H9 (cell line): ENCODE results near the gene OXER1. TPM values are rescaled to one million over a fixed set of nuclear protein-coding genes. Genes with fewer than 3 reads are reported as not detected.

ENCODE experiments used
- DNase-seq: peaks from one replicate; pipeline ENCODE4 v3.0.0-alpha.2; 2017
- H2AFZ ChIP-seq: one replicate; pipeline ENCODE4 v1.6.1; 2013; ENCODE audit warnings: mild to moderate bottlenecking, low read length, control low read depth, moderate library complexity
- H2AK5ac ChIP-seq: 2 replicates; pipeline ENCODE4 v1.6.1; 2013; ENCODE audit warnings: low read length, control low read depth, mixed read lengths; ENCODE audit not compliant: insufficient read length
- H2BK120ac ChIP-seq: one replicate; pipeline ENCODE4 v1.6.1; 2013; ENCODE audit warnings: low read depth, mild to moderate bottlenecking, low read length, control low read depth, inconsistent platforms; ENCODE audit not compliant: poor library complexity, severe bottlenecking
- H2BK12ac ChIP-seq: 2 replicates; pipeline ENCODE4 v1.6.1; 2013; ENCODE audit warnings: low read length, control low read depth, mixed read lengths, low read depth; ENCODE audit not compliant: insufficient read length
- H2BK15ac ChIP-seq: 2 replicates; pipeline ENCODE4 v1.6.1; 2013; ENCODE audit warnings: low read depth, low read length, control low read depth
- H2BK20ac ChIP-seq: one replicate; pipeline ENCODE4 v1.6.1; 2013; ENCODE audit warnings: low read depth, mild to moderate bottlenecking, low read length, control low read depth, inconsistent platforms; ENCODE audit not compliant: poor library complexity, severe bottlenecking
- H2BK5ac ChIP-seq: 2 replicates; pipeline ENCODE4 v1.6.1; 2013; ENCODE audit warnings: low read length, control low read depth, mixed read lengths; ENCODE audit not compliant: insufficient read length
- H3K14ac ChIP-seq: 2 replicates; pipeline ENCODE4 v1.6.1; 2013; ENCODE audit warnings: low read length, control low read depth; ENCODE audit not compliant: insufficient read depth
- H3K18ac ChIP-seq: 2 replicates; pipeline ENCODE4 v1.6.1; 2013; ENCODE audit warnings: low read depth, mild to moderate bottlenecking, mixed read lengths, low read length, control low read depth; ENCODE audit not compliant: insufficient read length
- H3K23ac ChIP-seq: 2 replicates; pipeline ENCODE4 v1.6.1; 2013; ENCODE audit warnings: low read length, control low read depth, mixed read lengths, low read depth; ENCODE audit not compliant: insufficient read length
- H3K23me2 ChIP-seq: 2 replicates; pipeline ENCODE4 v1.6.1; 2013; ENCODE audit warnings: low read depth, mild to moderate bottlenecking, mixed read lengths, low read length, control low read depth; ENCODE audit not compliant: insufficient read length, poor library complexity, severe bottlenecking
- H3K27ac ChIP-seq: 2 replicates; pipeline ENCODE4 v1.5.1; 2013; ENCODE audit warnings: low read length, control low read depth, mixed read lengths, low read depth; ENCODE audit not compliant: insufficient read length
- H3K27me3 ChIP-seq: 2 replicates; pipeline ENCODE4 v1.6.1; 2013; ENCODE audit warnings: low read length, control low read depth, inconsistent platforms; ENCODE audit not compliant: insufficient read depth
- H3K4ac ChIP-seq: 2 replicates; pipeline ENCODE4 v1.6.1; 2013; ENCODE audit warnings: low read depth, mild to moderate bottlenecking, control low read depth, inconsistent platforms, low read length, moderate library complexity
- H3K4me1 ChIP-seq: 2 replicates; pipeline ENCODE4 v1.6.1; 2013; ENCODE audit warnings: low read length, control low read depth, inconsistent platforms; ENCODE audit not compliant: insufficient read depth
- H3K4me2 ChIP-seq: 2 replicates; pipeline ENCODE4 v1.6.1; 2013; ENCODE audit warnings: low read length, control low read depth, mixed read lengths; ENCODE audit not compliant: insufficient read length, insufficient read depth
- H3K56ac ChIP-seq: 2 replicates; pipeline ENCODE4 v1.6.1; 2013; ENCODE audit warnings: low read depth, mild to moderate bottlenecking, mixed read lengths, low read length, control low read depth; ENCODE audit not compliant: insufficient read length
- H3K79me1 ChIP-seq: 2 replicates; pipeline ENCODE4 v1.6.1; 2013; ENCODE audit warnings: low read depth, mild to moderate bottlenecking, moderate library complexity, low read length, control low read depth, inconsistent platforms; ENCODE audit not compliant: insufficient read depth, poor library complexity, severe bottlenecking
- H3K79me2 ChIP-seq: 2 replicates; pipeline ENCODE4 v1.6.1; 2013; ENCODE audit warnings: low read length, control low read depth, inconsistent platforms; ENCODE audit not compliant: insufficient read depth
- H3K9ac ChIP-seq: 2 replicates; pipeline ENCODE4 v1.6.1; 2013; ENCODE audit warnings: low read length, control low read depth, mixed read lengths; ENCODE audit not compliant: insufficient read length; ENCODE audit errors: extremely low read depth
- H3K9me3 ChIP-seq: one replicate; pipeline ENCODE4 v1.6.1; 2013; ENCODE audit warnings: low read depth, low read length, inconsistent platforms; ENCODE audit not compliant: control insufficient read depth
- H3T11ph ChIP-seq: one replicate; pipeline ENCODE4 v1.6.1; 2013; ENCODE audit warnings: mild to moderate bottlenecking, low read length, control low read depth, inconsistent platforms
- H4K20me1 ChIP-seq: one replicate; pipeline ENCODE4 v1.6.1; 2013; ENCODE audit not compliant: control insufficient read depth, insufficient read length, insufficient read depth
- H4K5ac ChIP-seq: 2 replicates; pipeline ENCODE4 v1.6.1; 2013; ENCODE audit warnings: low read depth, mild to moderate bottlenecking, mixed read lengths, low read length, control low read depth; ENCODE audit not compliant: insufficient read length
- H4K8ac ChIP-seq: replicated peaks from 2 replicates; pipeline ENCODE4 v1.6.1; 2013; ENCODE audit warnings: low read length, control low read depth, mixed read lengths, low read depth; ENCODE audit not compliant: insufficient read length
- H4K91ac ChIP-seq: 2 replicates; pipeline ENCODE4 v1.6.1; 2013; ENCODE audit warnings: low read depth, mild to moderate bottlenecking, moderate library complexity, mixed read lengths, low read length, control low read depth; ENCODE audit not compliant: insufficient read length
- H3K27ac Mint-ChIP-seq, 3 experiments: 2 replicates in 2 of 3; 3 replicates in 1 of 3; pipeline ENCODE4 v1.8.0; 2020 to 2021; ENCODE audit warnings: mixed read lengths in 3 of 3, mild to moderate bottlenecking in 1 of 3, moderate library complexity in 1 of 3
- H3K27me3 Mint-ChIP-seq: 2 replicates; pipeline ENCODE4 v1.8.0; 2021; ENCODE audit warnings: low read depth, mild to moderate bottlenecking, moderate library complexity, mixed read lengths
- H3K36me3 Mint-ChIP-seq, 3 experiments: 2 replicates in 2 of 3; 3 replicates in 1 of 3; pipeline ENCODE4 v1.8.0; 2020 to 2021; ENCODE audit warnings: low read depth in 3 of 3, mixed read lengths in 3 of 3; ENCODE audit not compliant: insufficient read depth in 1 of 3
- H3K4me1 Mint-ChIP-seq, 2 experiments: 2 replicates each; pipeline ENCODE4 v1.8.0; 2020; ENCODE audit warnings: mixed read lengths in 2 of 2
- H3K4me3 Mint-ChIP-seq, 2 experiments: 2 replicates in 1 of 2; 3 replicates in 1 of 2; pipeline ENCODE4 v1.8.0; 2020 to 2021; ENCODE audit warnings: mild to moderate bottlenecking in 2 of 2, mixed read lengths in 2 of 2, moderate library complexity in 1 of 2
- H3K9me3 Mint-ChIP-seq, 2 experiments: 2 replicates in 1 of 2; 3 replicates in 1 of 2; pipeline ENCODE4 v1.8.0; 2020; ENCODE audit warnings: mild to moderate bottlenecking in 2 of 2, mixed read lengths in 2 of 2, moderate library complexity in 1 of 2
- CTCF ChIP-seq: fragments of 200-600 bp; sonication (generic); conservative IDR thresholded peaks from 3 replicates; pipeline ENCODE4 v1.8.0; 2021; ENCODE audit warnings: antibody characterized with exemption, mild to moderate bottlenecking
- WGBS: extraction: QIAGEN DNeasy Blood & Tissue Kit; methylation state at CpG from one replicate; pipeline ENCODE4 v1.1.7; 2013; ENCODE audit warnings: missing lambda C conversion rate, low lambda C conversion rate, mixed read lengths; ENCODE audit not compliant: insufficient read length; ENCODE audit errors: extremely low coverage; 5-methylcytosine and 5-hydroxymethylcytosine counted together
- total RNA-seq: library from RNA; stranded (reverse); gene quantifications from 2 replicates; pipeline ENCODE4 v1.2.1, GENCODE V29; 2021

OXER1 gene
- total RNA-seq, 1 experiment from 2014 or later: 1.6 TPM

- Mint-ChIP-seq H3K9me3 (no peaks in the 10 kb centered on the region), H3K36me3 (peaks cover 4 to 9% (median 5%) of the 10 kb centered on the region in 3 experiments; a peak in 6 of 7 replicates), H3K4me1 (peaks cover 10 to 30% of the 10 kb centered on the region in 2 experiments), H3K4me3 (no peak overlapping the region), H3K27me3 (no peaks in the 10 kb centered on the region), H3K27ac (no peak overlapping the region; a peak in 2 of 7 replicates)
- H3K27ac ChIP-seq: no peak overlapping the region
- no peak overlapping the region for H4K8ac ChIP-seq
- no peak overlapping the region for H3T11ph ChIP-seq
- H3K27me3 ChIP-seq: no peaks in the 10 kb centered on the region
- no peak overlapping the region for H2BK12ac ChIP-seq
- H3K18ac ChIP-seq: no peak overlapping the region
- no peak overlapping the region for H3K23ac ChIP-seq
- no peaks in the 10 kb centered on the region for H3K79me2 ChIP-seq
- no peak overlapping the region for H3K4me2 ChIP-seq
- H3K56ac ChIP-seq: no peak overlapping the region
- H2AFZ ChIP-seq: no peak overlapping the region
- H3K79me1 ChIP-seq: no peaks in the 10 kb centered on the region
- H2AK5ac ChIP-seq: no peak overlapping the region
- H4K91ac ChIP-seq: no peak overlapping the region
- H4K5ac ChIP-seq: no peak overlapping the region
- H3K4ac ChIP-seq: no peak overlapping the region
- DNase-seq: no peak
- no peaks in the 10 kb centered on the region for H3K4me1 ChIP-seq
- H4K20me1 ChIP-seq: no peaks in the 10 kb centered on the region
- no CpG with 5 or more reads among the region's 2 CpGs for WGBS
- no peak overlapping the region; the same call in 1 of the 2 replicates for H3K14ac ChIP-seq
- no peak overlapping the region for H2BK20ac ChIP-seq
- H2BK15ac ChIP-seq: no peak overlapping the region
- H2BK120ac ChIP-seq: no peak overlapping the region
- H3K9ac ChIP-seq: no peak overlapping the region
- no peak for TF ChIP-seq CTCF
- H3K23me2 ChIP-seq: no peaks in the 10 kb centered on the region
- no peaks in the 10 kb centered on the region for H3K9me3 ChIP-seq
- no peak overlapping the region for H2BK5ac ChIP-seq
Observed at GRCh38 chr2:42764901-42765300, 966 bp upstream of the OXER1 start.
